NCI-H1417 treated with DMSO at 0.1 percent for 48 hours (cell line): ENCODE measurements around the gene AKR1E2.
"Not testable (repeated sequence)": the region's sequence is repeated elsewhere in the genome, so short reads cannot be mapped to it uniquely, and the experiment has no call there.

Source experiments
- DNase-seq: peaks from one replicate; lab custom pipeline; 2025; lab: John Stamatoyannopoulos, UW

Gene AKR1E2

DNA sequence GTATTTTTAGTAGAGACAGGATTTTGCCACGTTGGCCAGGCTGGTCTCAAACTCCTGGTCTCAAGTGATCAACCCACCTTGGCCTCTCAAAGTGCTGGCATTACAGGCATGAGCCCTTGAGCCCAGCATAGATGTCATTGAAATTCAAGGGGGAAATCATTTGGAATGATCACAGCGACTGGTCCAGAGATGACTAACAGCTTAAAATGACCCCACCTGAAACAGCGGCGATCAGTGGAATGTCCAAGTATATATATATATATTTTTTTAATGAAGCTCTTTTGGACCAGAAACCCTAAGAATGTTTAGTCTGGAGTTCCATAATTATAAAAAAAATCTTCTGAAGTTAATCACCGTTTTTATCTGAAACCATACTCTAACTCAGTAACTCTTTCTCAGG, 12.5 kb upstream of the AKR1E2 start:
- no peak for DNase-seq

DNA sequence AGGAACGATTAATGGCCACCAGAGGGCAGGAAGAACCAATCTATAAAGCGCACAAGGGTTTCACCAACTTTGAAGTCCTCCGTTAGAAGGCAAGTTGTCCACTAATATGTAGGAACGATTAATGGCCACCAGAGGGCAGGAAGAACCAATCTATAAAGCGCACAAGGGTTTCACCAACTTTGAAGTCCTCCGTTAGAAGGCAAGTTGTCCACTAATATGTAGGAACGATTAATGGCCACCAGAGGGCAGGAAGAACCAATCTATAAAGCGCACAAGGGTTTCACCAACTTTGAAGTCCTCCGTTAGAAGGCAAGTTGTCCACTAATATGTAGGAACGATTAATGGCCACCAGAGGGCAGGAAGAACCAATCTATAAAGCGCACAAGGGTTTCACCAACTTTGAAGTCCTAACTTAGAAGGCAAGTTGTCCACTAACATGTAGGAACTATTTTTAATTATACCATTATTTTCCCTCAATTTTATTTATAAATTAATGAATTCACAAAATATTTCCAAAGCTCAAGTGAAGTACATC, 10.3 kb upstream of the AKR1E2 start:
- DNase-seq, result not testable (repeated sequence)

DNA sequence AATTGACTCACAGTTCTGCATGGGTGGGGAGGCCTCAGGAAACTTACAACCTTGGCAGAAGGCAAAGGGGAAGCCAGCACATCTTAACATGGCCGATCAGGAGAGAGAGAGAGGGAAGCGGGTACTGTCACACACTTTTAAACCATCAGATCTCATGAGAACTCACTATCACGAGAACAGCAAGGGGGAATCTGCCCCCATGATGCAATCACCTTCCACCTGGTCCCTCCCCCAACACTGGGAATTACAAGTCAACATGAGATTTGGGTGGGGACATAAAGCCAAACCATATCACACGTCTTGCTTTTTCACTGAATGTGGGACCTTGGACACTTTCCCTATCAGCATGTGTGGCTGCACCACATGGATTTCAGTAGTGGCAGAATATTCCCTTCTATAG, 9.0 kb upstream of the AKR1E2 start:
- no peak for DNase-seq

DNA sequence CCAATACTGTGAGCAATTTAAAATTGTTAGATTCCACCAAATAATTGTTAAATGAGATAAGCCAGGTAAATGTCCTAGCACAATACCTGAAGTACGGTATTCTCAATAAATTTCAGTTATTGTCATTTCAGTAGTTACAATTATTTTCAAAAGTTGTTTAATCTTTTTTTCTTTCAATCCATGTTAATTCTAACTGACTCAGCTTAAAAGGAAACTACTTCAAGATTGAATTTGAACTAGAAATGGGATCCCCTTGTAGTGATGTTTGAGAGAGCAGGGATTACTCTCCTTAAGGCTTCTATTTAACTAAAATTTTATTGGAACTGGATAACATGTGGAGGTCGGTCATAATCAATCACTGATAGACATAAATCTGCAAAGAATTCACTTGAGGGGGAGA, 6.9 kb upstream of the AKR1E2 start:
- no peak for DNase-seq

DNA sequence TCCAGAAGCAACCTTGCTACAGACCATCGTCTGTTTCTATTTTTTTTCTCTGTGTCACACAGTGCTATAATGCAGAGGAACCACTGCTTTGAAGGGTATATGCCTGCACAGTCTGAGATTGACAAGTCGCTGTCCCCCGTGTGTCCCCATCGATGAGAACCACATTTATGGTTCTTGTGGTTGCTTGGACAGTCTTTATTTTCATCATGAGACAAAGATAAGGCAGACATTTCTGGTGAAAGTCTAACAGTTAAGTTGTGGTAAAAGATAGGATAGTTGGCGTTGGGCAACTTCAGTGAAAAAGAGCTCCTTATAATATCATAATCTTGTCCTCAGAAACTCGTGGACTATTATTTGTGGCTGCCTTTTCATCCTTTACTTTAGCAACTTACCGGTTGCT, 6.3 kb upstream of the AKR1E2 start:
- DNase-seq, result no peak

DNA sequence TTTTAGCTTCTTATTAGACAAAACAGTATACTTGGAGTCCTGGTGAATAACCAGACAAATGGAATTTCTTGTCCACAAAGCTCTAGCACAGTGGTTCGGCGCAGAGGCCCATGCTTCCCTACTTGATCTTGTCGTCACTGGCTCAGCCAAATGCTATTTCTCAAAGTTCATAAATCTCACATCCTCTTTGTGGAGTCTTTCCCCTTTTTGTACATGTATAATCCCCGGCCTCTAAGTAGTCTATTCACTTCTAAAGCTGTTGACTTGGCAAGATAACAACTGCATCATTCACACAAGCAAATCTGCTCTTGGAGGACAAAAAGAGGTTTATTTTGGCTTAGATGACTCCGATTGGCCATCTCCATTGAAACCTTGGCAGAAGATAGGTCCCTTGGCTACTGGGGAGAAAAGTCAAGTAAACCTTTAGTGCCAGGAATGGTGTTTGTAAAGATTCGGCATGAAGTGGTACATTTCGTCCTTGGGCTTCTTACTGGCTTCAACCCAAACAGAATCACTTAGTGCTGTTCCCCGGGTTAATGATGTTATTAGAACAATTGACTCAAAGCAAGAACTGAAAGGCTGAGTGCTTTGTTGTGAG, 5.1 kb upstream of the AKR1E2 start:
- DNase-seq, result no peak

DNA sequence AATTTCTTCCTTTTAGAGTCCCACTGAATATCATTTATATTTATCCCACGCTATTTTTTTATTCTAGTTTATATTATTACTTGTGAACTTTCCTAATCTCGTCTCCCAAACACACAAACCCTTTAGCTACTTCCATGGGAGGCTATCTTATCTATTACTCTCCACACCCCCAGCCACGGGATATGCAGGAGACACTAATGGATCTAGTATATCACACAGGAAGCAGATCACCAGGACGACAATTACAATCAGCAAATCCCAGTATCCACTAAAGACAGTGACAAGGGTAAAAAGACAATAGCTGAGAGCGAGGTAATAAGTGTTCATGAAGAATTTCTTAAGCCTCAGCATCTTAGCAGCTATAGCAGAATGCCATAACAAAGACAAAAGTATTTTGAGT, 3.8 kb upstream of the AKR1E2 start:
- no peak for DNase-seq

DNA sequence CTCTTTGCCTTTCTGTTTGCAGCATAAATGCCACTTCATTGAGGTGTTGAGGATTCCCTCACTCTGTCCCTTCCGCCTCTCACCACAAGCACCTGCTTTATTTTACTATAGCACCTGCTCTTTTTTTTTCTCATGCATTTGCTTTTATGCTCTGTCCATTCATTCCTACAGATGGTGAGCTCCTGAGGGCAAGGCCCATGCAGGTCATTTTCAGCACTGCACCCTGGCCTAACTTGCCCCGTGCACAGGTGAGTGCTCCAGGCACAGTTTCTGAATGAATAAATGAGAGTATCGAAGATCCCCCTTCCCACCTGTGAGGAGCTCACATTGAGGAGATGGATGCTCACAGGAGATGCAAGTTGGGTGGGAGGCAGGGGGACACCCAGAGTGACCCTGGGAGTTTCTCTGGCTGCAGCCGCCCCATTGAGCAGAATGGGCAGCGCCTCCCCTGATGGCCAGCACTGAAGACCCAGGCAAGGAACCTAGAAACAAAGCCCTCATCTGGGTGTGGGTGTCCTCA, 1.2 kb upstream of the AKR1E2 start:
- DNase-seq, result no peak

DNA sequence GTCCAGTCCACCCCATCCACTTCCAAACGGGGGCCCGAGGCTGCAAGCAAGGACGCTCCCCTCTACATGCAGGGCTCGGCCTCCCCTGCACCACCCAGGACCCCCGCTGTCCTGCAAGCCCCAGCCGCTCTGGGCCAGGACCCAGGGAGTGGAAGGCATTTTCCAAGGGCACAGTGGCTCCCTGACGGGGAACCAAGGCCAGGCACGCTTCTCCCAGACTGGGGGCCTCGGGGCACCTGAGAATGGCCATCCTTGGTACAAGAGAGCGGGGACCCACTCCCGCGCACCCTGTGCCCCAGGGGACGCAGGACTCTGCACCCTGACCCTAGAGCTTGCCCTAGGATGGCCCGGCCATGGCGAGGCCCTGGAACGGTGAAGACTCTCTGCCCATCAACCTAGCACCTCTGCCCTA, 545 bp upstream of the AKR1E2 start:
- DNase-seq, result no peak

DNA sequence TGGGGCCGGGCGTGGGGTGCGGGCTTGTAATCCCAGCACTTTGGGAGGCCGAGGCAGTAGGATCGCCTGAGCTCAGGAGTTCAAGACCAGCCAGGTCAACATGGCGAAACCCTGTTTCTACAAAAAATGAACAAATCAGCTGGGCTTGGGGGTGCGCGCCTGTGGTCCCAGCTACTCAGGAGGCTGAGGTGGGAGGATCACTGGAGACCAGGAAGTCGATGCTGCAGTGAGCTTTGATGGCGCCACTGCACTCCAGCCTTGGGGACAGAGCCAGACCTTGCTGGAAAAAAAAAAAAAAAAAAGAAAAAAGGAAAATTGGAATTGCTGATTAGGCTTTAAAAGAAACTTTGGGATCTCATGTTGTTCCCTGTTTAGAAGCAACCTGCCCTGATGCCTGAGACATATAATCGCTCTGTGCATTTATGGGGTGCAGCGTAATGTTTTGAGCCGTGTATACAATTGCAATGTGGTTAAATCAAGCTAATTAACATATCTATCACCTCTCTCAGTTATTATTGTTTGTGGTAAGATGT, 851 bp downstream of the AKR1E2 start:
- DNase-seq, result no peak

DNA sequence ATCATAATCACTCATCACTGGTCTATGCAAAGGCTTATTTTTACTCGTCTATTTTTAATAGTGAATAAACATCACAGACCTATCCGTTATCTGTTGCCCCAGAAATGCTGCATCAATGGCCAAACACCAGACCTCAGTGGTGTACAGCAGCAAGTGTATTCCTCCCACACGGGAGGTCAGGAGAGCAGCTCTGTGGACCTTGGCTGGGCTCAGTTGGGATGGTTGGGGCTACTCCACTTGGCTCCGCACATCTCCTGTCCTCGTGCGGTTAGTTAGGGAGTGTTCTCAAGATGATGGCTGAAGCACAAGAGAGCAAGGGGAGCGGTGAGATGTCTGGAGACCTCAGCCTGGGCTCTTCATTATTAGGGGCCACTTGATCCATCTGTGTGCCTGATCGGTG, 2.0 kb downstream of the AKR1E2 start:
- no peak for DNase-seq

DNA sequence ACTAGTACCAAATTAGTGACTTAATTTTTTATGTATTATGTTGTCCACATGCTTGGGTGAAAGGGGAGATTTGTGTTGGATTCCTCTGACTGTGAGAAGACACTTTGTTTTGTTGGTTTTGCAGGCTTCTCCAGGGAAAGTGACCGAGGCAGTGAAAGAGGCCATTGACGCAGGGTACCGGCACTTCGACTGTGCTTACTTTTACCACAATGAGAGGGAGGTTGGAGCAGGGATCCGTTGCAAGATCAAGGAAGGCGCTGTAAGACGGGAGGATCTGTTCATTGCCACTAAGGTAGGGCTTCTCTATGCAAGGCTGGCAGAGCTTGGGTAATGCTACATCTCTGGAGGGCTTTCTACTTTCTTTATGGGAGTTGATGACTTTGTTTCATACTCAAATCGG, 4.5 kb downstream of the AKR1E2 start:
- DNase-seq, result no peak

DNA sequence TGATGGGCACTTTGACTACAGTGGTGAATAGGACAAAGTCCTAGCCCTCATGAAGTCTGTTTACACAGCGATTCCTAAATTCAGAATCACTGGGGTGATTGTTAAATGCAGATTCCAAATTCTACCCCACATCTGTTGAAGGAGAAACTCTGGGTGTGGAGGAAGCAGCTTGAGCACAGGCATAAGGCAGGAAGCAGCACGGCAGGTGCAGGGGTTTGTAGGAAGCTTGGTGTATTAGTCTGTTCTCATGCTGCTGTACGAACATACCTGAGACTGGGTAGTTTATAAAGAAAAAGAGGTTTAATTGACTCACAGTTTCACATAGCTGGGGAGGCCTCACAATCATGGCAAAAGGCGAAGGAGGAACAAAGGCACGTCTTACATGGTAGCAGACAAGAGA, 5.1 kb downstream of the AKR1E2 start:
- no peak for DNase-seq

DNA sequence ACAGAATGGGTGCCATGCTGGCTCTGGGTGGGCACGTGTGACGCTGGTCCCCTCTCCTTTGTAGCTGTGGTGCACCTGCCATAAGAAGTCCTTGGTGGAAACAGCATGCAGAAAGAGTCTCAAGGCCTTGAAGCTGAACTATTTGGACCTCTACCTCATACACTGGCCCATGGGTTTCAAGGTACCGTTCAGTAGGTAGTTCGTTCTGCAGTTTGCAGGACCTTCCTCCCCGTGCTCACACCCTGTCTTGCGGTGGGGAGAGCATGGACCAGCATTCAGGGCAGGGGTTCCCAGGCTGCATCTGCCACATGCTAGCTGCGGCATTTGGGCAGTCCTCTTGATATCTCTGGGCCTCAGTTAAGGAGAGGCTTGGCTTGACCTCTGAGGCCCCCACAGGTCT, 7.3 kb downstream of the AKR1E2 start:
- DNase-seq, result no peak

DNA sequence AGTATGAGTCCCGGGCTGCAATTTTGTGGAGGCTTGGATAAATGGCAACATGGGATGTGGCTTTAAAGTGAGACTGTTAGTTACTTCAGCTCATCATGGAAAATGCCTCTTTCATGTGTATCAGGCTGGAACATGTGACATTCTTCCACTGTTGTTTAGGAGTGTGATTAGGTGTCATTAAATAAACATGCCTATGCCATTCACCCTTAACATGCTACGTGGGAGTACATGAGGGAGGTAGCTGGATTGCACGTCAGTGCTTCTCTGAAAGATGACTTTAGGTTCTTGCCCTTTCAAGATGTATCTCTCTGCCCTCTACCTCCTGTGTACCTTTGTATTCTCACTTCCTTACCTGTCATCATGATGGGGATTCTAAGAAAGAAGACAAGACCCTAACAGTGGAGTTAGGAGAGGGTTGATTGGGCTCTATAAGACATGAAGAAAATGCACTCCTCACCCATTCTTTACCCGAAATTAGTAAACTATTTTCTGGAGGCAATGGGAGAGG, 8.9 kb downstream of the AKR1E2 start:
- DNase-seq, result no peak

DNA sequence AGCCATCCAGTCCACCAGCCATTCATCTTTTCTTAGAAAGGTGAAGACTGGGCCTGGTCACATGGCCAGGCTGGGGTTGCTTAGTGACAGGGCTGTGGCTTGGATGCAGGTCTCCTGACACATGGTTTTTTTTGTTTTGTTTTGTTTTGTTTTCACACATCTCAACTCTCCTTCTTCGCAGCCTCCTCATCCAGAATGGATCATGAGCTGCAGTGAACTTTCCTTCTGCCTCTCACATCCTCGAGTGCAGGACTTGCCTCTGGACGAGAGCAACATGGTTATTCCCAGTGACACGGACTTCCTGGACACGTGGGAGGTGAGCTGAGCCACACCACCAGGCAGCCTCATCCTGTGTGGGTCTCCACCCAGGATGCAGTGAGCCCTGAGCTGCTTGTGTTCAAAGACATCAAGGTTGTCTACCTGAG, 9.5 kb downstream of the AKR1E2 start:
- no peak for DNase-seq

DNA sequence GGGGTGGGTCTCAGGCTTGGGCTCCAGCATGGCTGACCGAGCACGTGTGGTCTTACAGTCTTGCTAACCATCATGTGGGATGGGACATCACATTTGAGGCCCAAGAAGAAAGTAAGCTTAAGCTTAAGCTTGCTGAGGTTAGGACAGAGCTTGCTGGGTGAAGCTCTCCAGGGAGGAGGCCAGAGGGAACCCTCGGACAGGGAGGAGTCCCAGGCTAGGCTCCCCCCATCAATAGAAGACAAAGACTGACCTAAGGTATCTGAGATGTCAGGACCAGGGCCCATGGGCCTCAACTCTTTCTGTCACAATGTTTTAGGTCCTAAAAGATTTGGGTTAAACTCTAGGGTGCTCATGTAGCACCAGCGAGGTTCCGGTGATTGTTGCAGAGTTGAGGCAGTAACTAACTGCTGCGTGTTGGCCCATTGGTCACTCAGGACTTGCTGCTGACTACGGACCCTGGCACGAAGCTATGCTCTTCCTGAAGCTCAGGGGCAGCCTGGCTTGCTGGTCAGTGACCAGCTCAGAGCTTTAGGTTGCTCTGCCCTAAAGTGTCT, 10.5 kb downstream of the AKR1E2 start:
- DNase-seq, result no peak

DNA sequence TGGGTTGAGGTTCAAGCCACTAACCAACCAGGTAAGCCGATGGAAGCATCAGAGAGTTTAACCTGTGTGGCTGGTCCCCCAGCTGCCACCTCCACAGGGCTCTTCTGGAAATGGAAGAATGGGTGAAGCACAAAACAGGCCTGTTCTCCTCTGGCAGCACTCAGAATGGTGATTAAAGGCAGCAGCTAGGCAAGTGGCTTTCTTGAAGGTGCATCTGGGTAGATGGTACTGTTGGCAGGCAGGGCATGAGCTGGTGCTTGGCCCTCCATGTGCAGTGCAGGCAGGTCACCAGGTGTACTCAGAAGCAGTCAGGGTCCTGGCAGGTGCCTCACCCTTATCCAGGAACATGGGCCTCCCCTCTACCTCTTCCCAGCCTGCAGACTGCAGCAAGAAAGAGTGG, 11.5 kb downstream of the AKR1E2 start:
- DNase-seq, result no peak

DNA sequence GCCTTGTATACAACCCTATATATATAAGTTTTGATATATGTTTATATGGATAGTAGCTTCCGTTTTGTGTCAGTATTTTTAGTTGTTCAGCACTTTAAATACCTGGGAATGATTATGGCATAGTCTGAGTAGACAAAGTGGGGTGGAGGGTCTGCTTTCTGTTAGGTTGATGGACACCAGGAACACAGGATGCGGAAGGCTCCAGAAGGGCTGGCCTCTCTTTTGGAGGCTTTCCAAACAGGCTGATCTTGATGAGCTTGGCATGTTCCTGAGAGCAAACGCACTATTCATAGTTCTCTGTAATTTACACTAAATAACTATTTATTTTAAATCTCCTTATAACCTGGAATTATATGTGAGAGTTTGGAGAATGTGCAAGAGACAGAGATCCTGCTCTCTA, 12.7 kb downstream of the AKR1E2 start:
- no peak for DNase-seq

DNA sequence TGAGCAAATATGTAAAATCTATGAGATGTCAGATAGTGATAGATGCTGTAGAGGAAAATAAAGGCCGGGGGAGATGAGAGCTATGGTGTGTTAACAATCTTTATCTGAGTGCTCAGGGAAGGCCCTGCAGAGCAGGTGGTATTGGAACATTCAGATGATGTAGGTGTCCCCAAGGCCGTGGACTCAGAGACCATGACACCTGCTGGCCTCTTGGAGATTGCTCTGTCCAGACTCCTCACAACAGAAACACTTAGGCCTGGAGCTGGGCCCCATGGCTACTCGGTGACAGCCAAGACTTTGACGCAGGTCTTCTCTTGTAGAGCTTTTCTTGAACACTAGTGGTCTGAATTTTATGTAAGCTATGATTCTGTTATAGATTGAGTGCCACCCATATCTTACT, 13.3 kb downstream of the AKR1E2 start:
- no peak for DNase-seq

DNA sequence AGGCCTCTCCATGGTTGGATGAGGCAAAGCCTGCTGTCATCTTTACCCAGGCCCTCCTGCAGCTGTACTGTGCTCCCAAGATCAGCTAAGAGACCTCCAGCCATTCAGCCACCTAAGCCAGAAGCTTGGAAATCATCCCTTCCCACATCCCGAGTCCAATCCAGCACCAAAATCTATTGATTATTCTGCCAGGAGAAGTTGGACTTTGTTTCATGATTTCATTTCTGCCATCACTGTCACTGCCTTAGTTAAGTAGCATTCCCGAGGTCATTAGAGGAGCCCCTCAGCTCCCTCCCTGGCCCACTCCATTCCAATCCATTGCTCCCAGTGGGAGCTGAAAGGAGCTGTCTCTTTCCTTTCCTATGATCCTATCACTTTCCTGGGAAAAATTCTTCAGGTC, 14.1 kb downstream of the AKR1E2 start:
- no peak for DNase-seq

DNA sequence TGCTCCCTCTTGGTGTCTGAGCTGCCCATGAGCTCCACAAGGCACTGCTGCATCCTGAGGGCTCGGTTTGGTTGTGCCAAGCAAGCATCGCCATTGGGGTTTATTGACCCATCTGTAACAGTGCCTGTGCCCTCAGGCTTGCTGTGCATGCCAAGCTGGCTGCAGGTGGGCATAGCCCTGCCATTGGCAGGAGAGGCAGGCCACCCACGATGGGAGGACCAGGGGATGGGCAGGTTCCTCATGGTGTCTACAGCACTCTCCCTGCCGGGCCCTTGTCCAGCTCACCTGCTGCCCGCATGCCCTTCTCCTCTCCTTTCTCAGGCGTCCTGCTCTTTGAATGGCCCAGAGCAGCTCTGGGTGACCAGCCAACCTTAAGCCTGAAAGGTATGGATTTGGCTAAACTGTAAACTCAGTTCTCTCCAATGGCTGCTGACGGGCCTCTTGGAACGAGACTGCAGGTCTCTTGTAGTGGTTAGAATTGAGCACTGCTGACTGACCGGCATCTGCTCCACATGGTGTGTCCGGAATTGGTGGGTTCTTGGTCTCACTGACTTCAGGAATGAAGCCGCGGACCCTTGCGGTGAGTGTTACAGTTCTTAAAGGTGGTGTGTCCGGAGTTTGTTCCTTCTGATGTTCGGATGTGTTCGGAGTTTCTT, 17.6 kb downstream of the AKR1E2 start:
- no peak for DNase-seq

DNA sequence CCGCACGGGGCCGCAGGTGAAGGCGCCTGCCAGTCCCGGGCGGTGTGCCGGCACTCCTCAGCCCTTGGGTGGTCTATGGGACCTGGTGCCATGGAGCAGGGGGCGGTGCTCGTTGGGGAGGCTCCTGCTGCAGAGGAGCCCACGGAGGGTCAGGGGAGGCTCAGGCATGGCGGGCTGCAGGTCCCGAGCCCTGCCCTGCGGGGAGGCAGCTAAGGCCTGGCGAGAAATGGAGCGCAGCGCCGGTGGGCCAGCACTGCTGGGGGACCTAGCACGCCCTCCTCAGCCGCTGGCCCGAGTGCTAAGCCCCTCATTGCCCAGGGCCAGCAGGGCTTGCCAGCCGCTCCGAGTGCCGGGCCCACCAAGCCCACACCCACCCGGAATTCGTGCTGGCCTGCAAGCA, 18.9 kb downstream of the AKR1E2 start:
- DNase-seq, result no peak
